NT2/D1 (cell line): Measurements from ENCODE around the gene DNAJC6.

ENCODE experiments used
- DNase-seq: peaks from one replicate; pipeline ENCODE4 v3.0.0-alpha.2; 2011; ENCODE audit warnings: low read depth, low spot score
- H3K27me3 ChIP-seq: 2 replicates; pipeline ENCODE4 v1.6.0; 2011; ENCODE audit warnings: mild to moderate bottlenecking; ENCODE audit not compliant: insufficient read length, insufficient read depth
- H3K36me3 ChIP-seq: 2 replicates; pipeline ENCODE4 v1.6.1; 2011; ENCODE audit warnings: mild to moderate bottlenecking, low read length, mixed read lengths; ENCODE audit not compliant: insufficient read depth, insufficient read length
- H3K4me1 ChIP-seq: 2 replicates; pipeline ENCODE4 v1.5.1; 2011; ENCODE audit not compliant: insufficient read depth, insufficient read length
- H3K4me3 ChIP-seq: 2 replicates; pipeline ENCODE4 v1.5.1; 2011; ENCODE audit warnings: low read depth; ENCODE audit not compliant: insufficient read length
- H3K9ac ChIP-seq: 2 replicates; pipeline ENCODE4 v1.6.0; 2011; ENCODE audit warnings: low read depth; ENCODE audit not compliant: insufficient read length
- H3K9me3 ChIP-seq: 2 replicates; pipeline ENCODE4 v1.5.1; 2011; ENCODE audit warnings: mild to moderate bottlenecking, low read length; ENCODE audit not compliant: insufficient read depth
- SUZ12 ChIP-seq: IDR thresholded peaks from 2 replicates; pipeline ENCODE4 v1.6.1; 2011; ENCODE audit not compliant: insufficient read length, insufficient read depth; ENCODE audit errors: extremely low read depth
- YY1 ChIP-seq: IDR thresholded peaks from 2 replicates; pipeline ENCODE4 v1.6.1; 2011; ENCODE audit not compliant: insufficient read length, insufficient read depth
- ZNF274 ChIP-seq: IDR thresholded peaks from 2 replicates; pipeline ENCODE4 v1.6.1; 2011; ENCODE audit warnings: mild to moderate bottlenecking, low read depth, low read length

The DNAJC6 gene

GRCh38 chr1:65309304-65310077, at the start of gene DNAJC6:
DNAJC6 (plus strand) TSS chr1:65309543; CDS start chr1:65309746, 203 bp downstream.
- Histone ChIP-seq H3K4me3 (peak within 1 kb of the TSS; percentile 39), H3K9ac (peak within 1 kb of the TSS; percentile 70)

GRCh38 chr1:65259816-65260215, 49.5 kb upstream of the DNAJC6 start:
- DNase-seq = no peak
- H3K9ac ChIP-seq = no peak overlapping the region
- TF ChIP-seq ZNF274 (no peak), YY1 (no peak), SUZ12 (no peak)
- peaks cover 13% of the 10 kb centered on the region for H3K27me3 ChIP-seq
- H3K4me3 ChIP-seq = no peak overlapping the region
- peaks cover 4% of the 10 kb centered on the region for H3K4me1 ChIP-seq
- H3K9me3 ChIP-seq = no peaks in the 10 kb centered on the region
- H3K36me3 ChIP-seq = peaks cover 2% of the 10 kb centered on the region

More at GRCh38 chr1:65309304-65310077, at the start of gene DNAJC6:
- no peak for TF ChIP-seq ZNF274
- no peak for TF ChIP-seq SUZ12
- no peak for TF ChIP-seq YY1
- H3K27me3 ChIP-seq = peaks cover 15% of the 10 kb centered on the region
- H3K36me3 ChIP-seq = no peaks in the 10 kb centered on the region
- no peaks in the 10 kb centered on the region for H3K9me3 ChIP-seq
- DNase-seq = peak; percentile 86
- peaks cover 3% of the 10 kb centered on the region for H3K4me1 ChIP-seq

GRCh38 chr1:65260851-65261473, 48.4 kb upstream of the DNAJC6 start:
- Histone ChIP-seq H3K9me3 (no peaks in the 10 kb centered on the region), H3K36me3 (peaks cover 2% of the 10 kb centered on the region), H3K9ac (no peak overlapping the region), H3K4me3 (no peak overlapping the region), H3K4me1 (peaks cover 4% of the 10 kb centered on the region), H3K27me3 (peaks cover 4% of the 10 kb centered on the region)
- DNase-seq = no peak
- TF ChIP-seq ZNF274 (no peak), YY1 (no peak), SUZ12 (no peak)

- Histone ChIP-seq H3K27me3 (peaks cover 12% of the 10 kb centered on the region), H3K9ac (no peak overlapping the region), H3K9me3 (no peaks in the 10 kb centered on the region), H3K4me3 (no peak overlapping the region), H3K4me1 (peaks cover 4% of the 10 kb centered on the region), H3K36me3 (no peaks in the 10 kb centered on the region)
- DNase-seq = no peak
- TF ChIP-seq ZNF274 (no peak), SUZ12 (no peak), YY1 (no peak)
These were observed 46.1 kb upstream of the DNAJC6 start for GRCh38 chr1:65263286-65263685.

GRCh38 chr1:65264197-65264929, 45.0 kb upstream of the DNAJC6 start:
- peak overlapping the region; percentile 21 for H3K9ac ChIP-seq
- H3K27me3 ChIP-seq = peaks cover 12% of the 10 kb centered on the region
- TF ChIP-seq YY1 (no peak), SUZ12 (no peak), ZNF274 (no peak)
- H3K4me1 ChIP-seq = peaks cover 4% of the 10 kb centered on the region
- H3K9me3 ChIP-seq = no peaks in the 10 kb centered on the region
- no peak for DNase-seq
- H3K36me3 ChIP-seq = no peaks in the 10 kb centered on the region
- peak overlapping the region; percentile 35 for H3K4me3 ChIP-seq

- no peak for DNase-seq
- peak overlapping the region; percentile 71 for H3K4me3 ChIP-seq
- H3K36me3 ChIP-seq = no peaks in the 10 kb centered on the region
- H3K27me3 ChIP-seq = peaks cover 12% of the 10 kb centered on the region
- peaks cover 4% of the 10 kb centered on the region for H3K4me1 ChIP-seq
- H3K9ac ChIP-seq = peak overlapping the region; percentile 87
- no peak for TF ChIP-seq YY1
- TF ChIP-seq SUZ12 = no peak
- no peak for TF ChIP-seq ZNF274
- H3K9me3 ChIP-seq = no peaks in the 10 kb centered on the region
These were observed 44.1 kb upstream of the DNAJC6 start for GRCh38 chr1:65265296-65265650.
